ENCODE data around the gene STARD13.

- TF ChIP-seq, protein P1, sequence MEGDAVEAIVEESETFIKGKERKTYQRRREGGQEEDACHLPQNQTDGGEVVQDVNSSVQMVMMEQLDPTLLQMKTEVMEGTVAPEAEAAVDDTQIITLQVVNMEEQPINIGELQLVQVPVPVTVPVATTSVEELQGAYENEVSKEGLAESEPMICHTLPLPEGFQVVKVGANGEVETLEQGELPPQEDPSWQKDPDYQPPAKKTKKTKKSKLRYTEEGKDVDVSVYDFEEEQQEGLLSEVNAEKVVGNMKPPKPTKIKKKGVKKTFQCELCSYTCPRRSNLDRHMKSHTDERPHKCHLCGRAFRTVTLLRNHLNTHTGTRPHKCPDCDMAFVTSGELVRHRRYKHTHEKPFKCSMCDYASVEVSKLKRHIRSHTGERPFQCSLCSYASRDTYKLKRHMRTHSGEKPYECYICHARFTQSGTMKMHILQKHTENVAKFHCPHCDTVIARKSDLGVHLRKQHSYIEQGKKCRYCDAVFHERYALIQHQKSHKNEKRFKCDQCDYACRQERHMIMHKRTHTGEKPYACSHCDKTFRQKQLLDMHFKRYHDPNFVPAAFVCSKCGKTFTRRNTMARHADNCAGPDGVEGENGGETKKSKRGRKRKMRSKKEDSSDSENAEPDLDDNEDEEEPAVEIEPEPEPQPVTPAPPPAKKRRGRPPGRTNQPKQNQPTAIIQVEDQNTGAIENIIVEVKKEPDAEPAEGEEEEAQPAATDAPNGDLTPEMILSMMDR (IDR thresholded peaks at IDR 0.05): no peak
- TF ChIP-seq POLR2A (IDR thresholded peaks at IDR 0.05): no peak
These were observed 72.4 kb downstream of the STARD13 start for GRCh38 chr13:33213024-33213768.
